HepG2 (cell line): Measurements from ENCODE around the gene ADCY5. TPM values are rescaled to one million over a fixed set of nuclear protein-coding genes. Genes with fewer than 3 reads are reported as not detected.

Source experiments
- ATAC-seq: fragments of 200-7000 bp; cut with Tn5 transposase; 3 replicates; pipeline ENCODE4 v1.9.1; 2020; ENCODE audit warnings: mild to moderate bottlenecking, moderate library complexity
- BruUV-seq: library from RNA; stranded (reverse); fragments of 400-500 nt; replicated peaks from 2 replicates; lab custom pipeline; 2021; lab: Mats Ljungman, UMichigan
- CTCF ChIA-PET: fragments of 300-600 bp; formaldehyde crosslinking; extraction: SDS; loops from one replicate; lab custom pipeline; 2021; ENCODE audit warnings: low total read pairs, inconsistent platforms, low intra/inter-chr PET ratio; lab: Yijun Ruan, JAX
- POLR2A ChIA-PET: fragments of 350-600 bp; sonication (Branson Sonifier 250); formaldehyde crosslinking; loops from one replicate; lab custom pipeline; 2020; ENCODE audit warnings: antibody characterized with exemption, inconsistent platforms; lab: Yijun Ruan, JAX
- DNase-seq: peaks from one replicate; pipeline ENCODE4 v3.0.0-alpha.2; 2015; ENCODE audit warnings: low spot score
- FAIRE-seq: peaks from 3 replicates; lab custom pipeline; 2011; peaks lifted over from hg19 to GRCh38; lab: Jason Lieb, UNC
- H2AFZ ChIP-seq: one replicate; pipeline ENCODE4 v1.6.1; 2011; ENCODE audit warnings: low read length, inconsistent platforms
- H3K27ac ChIP-seq: fragments of 300-600 bp; 3 replicates; pipeline ENCODE4 v1.8.0; 2011; ENCODE audit warnings: mixed run types, mild to moderate bottlenecking, mixed read lengths, low read length, inconsistent platforms; ENCODE audit not compliant: insufficient read depth; ENCODE audit errors: extremely low read length
- H3K27me3 ChIP-seq, 2 experiments: fragments of 200-600 bp in 1 of 2; 2 replicates in 1 of 2; 3 replicates in 1 of 2; pipeline versions ENCODE4 v1.6.0 to v1.8.0; 2011; ENCODE audit warnings: low read length in 2 of 2, mild to moderate bottlenecking in 2 of 2, moderate library complexity in 2 of 2, inconsistent platforms in 1 of 2; ENCODE audit not compliant: insufficient read depth in 2 of 2, control insufficient read depth in 1 of 2
- H3K36me3 ChIP-seq, 2 experiments: fragments of 200-600 bp in 1 of 2; replicated peaks in 1 of 2; 2 replicates in 1 of 2; 3 replicates in 1 of 2; pipeline versions ENCODE4 v1.5.1 to v1.8.0; 2011; ENCODE audit warnings: low read length in 2 of 2, inconsistent platforms in 1 of 2; ENCODE audit not compliant: insufficient read depth in 2 of 2, control insufficient read depth in 1 of 2
- H3K4me1 ChIP-seq: 2 replicates; pipeline ENCODE4 v1.5.1; 2012; ENCODE audit warnings: low read length, inconsistent platforms; ENCODE audit not compliant: insufficient read depth
- H3K4me2 ChIP-seq: 2 replicates; pipeline ENCODE4 v1.6.0; 2011; ENCODE audit warnings: low read depth, low read length, inconsistent platforms
- H3K4me3 ChIP-seq, 3 experiments: fragments of 200-600 bp in 1 of 3; sonication (generic), shearing (Covaris generic) in 1 of 3; replicated peaks in 1 of 3; 2 replicates each; pipeline ENCODE4 v1.5.1; 2011 to 2016; ENCODE audit warnings: low read length in 3 of 3, inconsistent platforms in 2 of 3, low read depth in 2 of 3, mild to moderate bottlenecking in 2 of 3, control low read depth in 1 of 3, mixed read lengths in 1 of 3; ENCODE audit not compliant: insufficient read depth in 1 of 3
- H3K79me2 ChIP-seq: one replicate; pipeline ENCODE4 v1.6.1; 2011; ENCODE audit warnings: low read length, inconsistent platforms; ENCODE audit not compliant: insufficient read depth
- H3K9ac ChIP-seq: 2 replicates; pipeline ENCODE4 v1.6.0; 2011; ENCODE audit warnings: mild to moderate bottlenecking, low read depth, low read length, inconsistent platforms; ENCODE audit not compliant: insufficient read depth
- H3K9me3 ChIP-seq: 2 replicates; pipeline ENCODE4 v1.5.1; 2012; ENCODE audit warnings: mild to moderate bottlenecking, low read length
- H4K20me1 ChIP-seq: 2 replicates; pipeline ENCODE4 v1.6.0; 2011; ENCODE audit warnings: inconsistent platforms, mild to moderate bottlenecking, low read length, moderate library complexity; ENCODE audit not compliant: insufficient read depth
- CCDC6 ChIP-seq: sonication (generic); formaldehyde crosslinking; IDR thresholded peaks from 2 replicates; pipeline ENCODE4 v1.8.1; 2022; ENCODE audit warnings: mild to moderate bottlenecking, missing genetic modification reagents, moderate library complexity
- DR1 ChIP-seq: sonication (generic); formaldehyde crosslinking; IDR thresholded peaks from 2 replicates; pipeline ENCODE4 v1.8.0; 2021; ENCODE audit warnings: mild to moderate bottlenecking, missing genetic modification reagents, inconsistent platforms
- FOXC1 ChIP-seq: sonication (generic); formaldehyde crosslinking; IDR thresholded peaks from 2 replicates; pipeline ENCODE4 v1.8.0; 2022; ENCODE audit warnings: mild to moderate bottlenecking, missing genetic modification reagents, borderline replicate concordance
- PHF5A ChIP-seq: IDR thresholded peaks from one replicate; pipeline ENCODE4 v1.6.1; 2018; ENCODE audit warnings: low read depth, missing genetic modification reagents; ENCODE audit not compliant: unreplicated experiment
- WIZ ChIP-seq: sonication (generic); formaldehyde crosslinking; IDR thresholded peaks from 2 replicates; pipeline ENCODE4 v1.5.1; 2020; ENCODE audit warnings: mild to moderate bottlenecking, missing genetic modification reagents
- ZNF468 ChIP-seq: sonication (generic); formaldehyde crosslinking; IDR thresholded peaks from 2 replicates; pipeline ENCODE4 v1.8.0; 2022; ENCODE audit warnings: mild to moderate bottlenecking, moderate library complexity, missing genetic modification reagents
- ZNF569 ChIP-seq: sonication (generic); formaldehyde crosslinking; IDR thresholded peaks from 2 replicates; pipeline ENCODE4 v1.5.0; 2020; ENCODE audit warnings: mild to moderate bottlenecking, missing genetic modification reagents, moderate library complexity, borderline replicate concordance
- WGBS: methylation state at CpG from one replicate; pipeline ENCODE4 v1.1.6; 2017; ENCODE audit warnings: low lambda C conversion rate; 5-methylcytosine and 5-hydroxymethylcytosine counted together
- in situ Hi-C: cut with HindIII; loops from 2 replicates; pipeline ENCODE4 v1.10.0; 2017; ENCODE audit warnings: low pct_unique_long_range_greater_than_20kb; ENCODE audit not compliant: extremely low pct_ligation_motif_present
- intact Hi-C: fragments of 100-400 bp; cut with micrococcal nuclease; formaldehyde crosslinking; loops from one replicate; pipeline ENCODE4 v1.10.0; 2022; ENCODE audit not compliant: unreplicated experiment
- polyA plus RNA-seq, 8 experiments: library from polyadenylated mRNA; depleted of rRNA in 3 of 8; stranded (reverse) in 7 of 8; unstranded in 1 of 8; fragments of >200 nt; fragmentation: Illumina TruSeq in 4 of 8; extraction: Trizol in 4 of 8; gene quantifications; 2 replicates each; pipeline versions ENCODE4 v1.2.1 to v1.2.3, GENCODE V29; 2011 to 2016; ENCODE audit warnings: low read depth in 4 of 8, missing spikeins in 1 of 8, mixed read lengths in 1 of 8; ENCODE audit not compliant: insufficient read depth in 1 of 8
- total RNA-seq, 5 experiments: library from RNA; depleted of rRNA; stranded (reverse); fragments of >200 nt; fragmentation: Illumina TruSeq; extraction: Trizol; gene quantifications; 2 replicates each; pipeline ENCODE4 v1.2.3, GENCODE V29; 2016; ENCODE audit warnings: low read depth in 1 of 5
- TF ChIP-seq, protein P1 (sequence below): sonication (generic); formaldehyde crosslinking; IDR thresholded peaks from 2 replicates; pipeline ENCODE4 v1.8.1; 2022; ENCODE audit warnings: mild to moderate bottlenecking, missing genetic modification reagents
- TF ChIP-seq, protein P2 (sequence below): sonication (generic); formaldehyde crosslinking; IDR thresholded peaks from one replicate; pipeline ENCODE4 v1.5.1; 2020; ENCODE audit warnings: mild to moderate bottlenecking, missing genetic modification reagents; ENCODE audit errors: not compliant biosample characterization
- TF ChIP-seq, protein P3 (sequence below): sonication (generic); formaldehyde crosslinking; conservative IDR thresholded peaks from 2 replicates; pipeline ENCODE4 v1.8.1; 2023; ENCODE audit warnings: missing genetic modification reagents
- TF ChIP-seq, protein P4 (sequence below): sonication (generic); formaldehyde crosslinking; IDR thresholded peaks from 2 replicates; pipeline ENCODE4 v1.5.1; 2020; ENCODE audit warnings: missing genetic modification reagents, mild to moderate bottlenecking, borderline replicate concordance
- TF ChIP-seq, protein P5 (sequence below): IDR thresholded peaks from 2 replicates; pipeline ENCODE4 v1.6.1; 2016; ENCODE audit warnings: low read depth, borderline replicate concordance

ADCY5 gene
- total and polyA plus RNA-seq, 2 of the 13 experiments (the other 11 are each of a cell fraction or from before 2014, with no cell fraction given) = not detected

DNA sequence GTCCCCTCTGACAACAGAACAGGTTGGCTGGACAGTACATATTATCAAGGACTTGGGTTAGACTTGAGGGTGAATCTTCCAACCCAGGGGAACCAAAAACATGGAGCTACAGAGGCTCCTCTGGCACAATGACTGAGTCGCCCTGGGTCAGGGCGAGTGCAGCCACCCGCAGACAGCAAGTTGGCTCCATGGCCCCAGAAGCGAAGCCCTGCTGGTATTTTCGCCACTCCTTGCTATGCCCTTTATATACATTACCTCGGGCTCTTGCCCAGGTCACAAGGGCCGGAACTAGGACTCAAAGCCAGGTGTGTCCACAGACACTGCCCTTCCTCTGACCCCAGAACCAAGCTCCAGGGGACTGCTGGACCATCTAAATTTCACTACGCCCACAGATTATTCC, 64.6 kb downstream of the ADCY5 start:
- no peaks in the 10 kb centered on the region for H3K79me2 ChIP-seq
- ATAC-seq = no peak
- no TSS peak for BruUV-seq
- FAIRE-seq = no peak
- no peaks in the 10 kb centered on the region for H3K9me3 ChIP-seq
- ChIA-PET POLR2A (no interaction called here), CTCF (no interaction called here)
- H2AFZ ChIP-seq = no peak overlapping the region
- intact Hi-C loops = no loop called here
- H3K4me2 ChIP-seq = no peak overlapping the region
- H3K4me1 ChIP-seq = no peaks in the 10 kb centered on the region
- peaks cover 6 to 33% of the 10 kb centered on the region in 2 experiments; a peak in 3 of 5 replicates for H3K27me3 ChIP-seq
- no peak overlapping the region for H3K9ac ChIP-seq
- 30% methylated on average over 4 of the region's 8 CpGs for WGBS
- in situ Hi-C loops = no loop called here
- DNase-seq = no peak
- no peak overlapping the region for H3K27ac ChIP-seq
- no peaks in the 10 kb centered on the region for H3K36me3 ChIP-seq
- no peak overlapping the region for H3K4me3 ChIP-seq
- H4K20me1 ChIP-seq = no peaks in the 10 kb centered on the region
- TF ChIP-seq, protein P1, sequence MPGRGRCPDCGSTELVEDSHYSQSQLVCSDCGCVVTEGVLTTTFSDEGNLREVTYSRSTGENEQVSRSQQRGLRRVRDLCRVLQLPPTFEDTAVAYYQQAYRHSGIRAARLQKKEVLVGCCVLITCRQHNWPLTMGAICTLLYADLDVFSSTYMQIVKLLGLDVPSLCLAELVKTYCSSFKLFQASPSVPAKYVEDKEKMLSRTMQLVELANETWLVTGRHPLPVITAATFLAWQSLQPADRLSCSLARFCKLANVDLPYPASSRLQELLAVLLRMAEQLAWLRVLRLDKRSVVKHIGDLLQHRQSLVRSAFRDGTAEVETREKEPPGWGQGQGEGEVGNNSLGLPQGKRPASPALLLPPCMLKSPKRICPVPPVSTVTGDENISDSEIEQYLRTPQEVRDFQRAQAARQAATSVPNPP (CRISPR knock-in tag) = no peak
- TF ChIP-seq PHF5A (CRISPR knock-in tag) (no peak), ZNF468 (CRISPR knock-in tag) (no peak), FOXC1 (CRISPR knock-in tag) (no peak), WIZ (no peak), ZNF569 (CRISPR knock-in tag) (no peak), CCDC6 (CRISPR knock-in tag) (no peak), DR1 (CRISPR knock-in tag) (no peak)
- TF ChIP-seq, protein P2, sequence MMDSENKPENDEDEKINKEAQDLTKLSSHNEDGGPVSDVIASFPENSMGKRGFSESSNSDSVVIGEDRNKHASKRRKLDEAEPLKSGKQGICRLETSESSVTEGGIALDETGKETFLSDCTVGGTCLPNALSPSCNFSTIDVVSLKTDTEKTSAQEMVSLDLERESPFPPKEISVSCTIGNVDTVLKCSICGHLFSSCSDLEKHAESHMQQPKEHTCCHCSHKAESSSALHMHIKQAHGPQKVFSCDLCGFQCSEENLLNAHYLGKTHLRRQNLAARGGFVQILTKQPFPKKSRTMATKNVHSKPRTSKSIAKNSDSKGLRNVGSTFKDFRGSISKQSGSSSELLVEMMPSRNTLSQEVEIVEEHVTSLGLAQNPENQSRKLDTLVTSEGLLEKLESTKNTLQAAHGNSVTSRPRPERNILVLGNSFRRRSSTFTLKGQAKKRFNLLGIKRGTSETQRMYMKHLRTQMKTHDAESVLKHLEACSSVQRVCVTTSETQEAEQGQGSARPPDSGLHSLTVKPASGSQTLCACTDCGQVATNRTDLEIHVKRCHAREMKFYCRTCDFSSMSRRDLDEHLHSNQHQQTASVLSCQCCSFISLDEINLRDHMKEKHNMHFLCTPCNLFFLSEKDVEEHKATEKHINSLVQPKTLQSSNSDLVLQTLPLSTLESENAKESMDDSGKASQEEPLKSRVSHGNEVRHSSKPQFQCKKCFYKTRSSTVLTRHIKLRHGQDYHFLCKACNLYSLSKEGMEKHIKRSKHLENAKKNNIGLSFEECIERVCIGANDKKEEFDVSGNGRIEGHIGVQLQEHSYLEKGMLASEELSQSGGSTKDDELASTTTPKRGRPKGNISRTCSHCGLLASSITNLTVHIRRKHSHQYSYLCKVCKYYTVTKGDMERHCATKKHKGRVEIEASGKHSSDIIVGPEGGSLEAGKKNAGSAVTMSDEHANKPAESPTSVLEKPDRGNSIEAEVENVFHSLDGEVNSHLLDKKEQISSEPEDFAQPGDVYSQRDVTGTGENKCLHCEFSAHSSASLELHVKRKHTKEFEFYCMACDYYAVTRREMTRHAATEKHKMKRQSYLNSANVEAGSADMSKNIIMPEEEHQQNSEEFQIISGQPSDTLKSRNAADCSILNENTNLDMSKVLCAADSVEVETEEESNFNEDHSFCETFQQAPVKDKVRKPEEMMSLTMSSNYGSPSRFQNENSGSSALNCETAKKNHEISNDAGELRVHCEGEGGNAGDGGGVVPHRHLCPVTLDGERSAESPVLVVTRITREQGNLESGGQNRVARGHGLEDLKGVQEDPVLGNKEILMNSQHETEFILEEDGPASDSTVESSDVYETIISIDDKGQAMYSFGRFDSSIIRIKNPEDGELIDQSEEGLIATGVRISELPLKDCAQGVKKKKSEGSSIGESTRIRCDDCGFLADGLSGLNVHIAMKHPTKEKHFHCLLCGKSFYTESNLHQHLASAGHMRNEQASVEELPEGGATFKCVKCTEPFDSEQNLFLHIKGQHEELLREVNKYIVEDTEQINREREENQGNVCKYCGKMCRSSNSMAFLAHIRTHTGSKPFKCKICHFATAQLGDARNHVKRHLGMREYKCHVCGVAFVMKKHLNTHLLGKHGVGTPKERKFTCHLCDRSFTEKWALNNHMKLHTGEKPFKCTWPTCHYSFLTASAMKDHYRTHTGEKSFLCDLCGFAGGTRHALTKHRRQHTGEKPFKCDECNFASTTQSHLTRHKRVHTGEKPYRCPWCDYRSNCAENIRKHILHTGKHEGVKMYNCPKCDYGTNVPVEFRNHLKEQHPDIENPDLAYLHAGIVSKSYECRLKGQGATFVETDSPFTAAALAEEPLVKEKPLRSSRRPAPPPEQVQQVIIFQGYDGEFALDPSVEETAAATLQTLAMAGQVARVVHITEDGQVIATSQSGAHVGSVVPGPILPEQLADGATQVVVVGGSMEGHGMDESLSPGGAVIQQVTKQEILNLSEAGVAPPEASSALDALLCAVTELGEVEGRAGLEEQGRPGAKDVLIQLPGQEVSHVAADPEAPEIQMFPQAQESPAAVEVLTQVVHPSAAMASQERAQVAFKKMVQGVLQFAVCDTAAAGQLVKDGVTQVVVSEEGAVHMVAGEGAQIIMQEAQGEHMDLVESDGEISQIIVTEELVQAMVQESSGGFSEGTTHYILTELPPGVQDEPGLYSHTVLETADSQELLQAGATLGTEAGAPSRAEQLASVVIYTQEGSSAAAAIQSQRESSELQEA (CRISPR knock-in tag) = no peak
- TF ChIP-seq, protein P3, sequence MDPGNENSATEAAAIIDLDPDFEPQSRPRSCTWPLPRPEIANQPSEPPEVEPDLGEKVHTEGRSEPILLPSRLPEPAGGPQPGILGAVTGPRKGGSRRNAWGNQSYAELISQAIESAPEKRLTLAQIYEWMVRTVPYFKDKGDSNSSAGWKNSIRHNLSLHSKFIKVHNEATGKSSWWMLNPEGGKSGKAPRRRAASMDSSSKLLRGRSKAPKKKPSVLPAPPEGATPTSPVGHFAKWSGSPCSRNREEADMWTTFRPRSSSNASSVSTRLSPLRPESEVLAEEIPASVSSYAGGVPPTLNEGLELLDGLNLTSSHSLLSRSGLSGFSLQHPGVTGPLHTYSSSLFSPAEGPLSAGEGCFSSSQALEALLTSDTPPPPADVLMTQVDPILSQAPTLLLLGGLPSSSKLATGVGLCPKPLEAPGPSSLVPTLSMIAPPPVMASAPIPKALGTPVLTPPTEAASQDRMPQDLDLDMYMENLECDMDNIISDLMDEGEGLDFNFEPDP (CRISPR knock-in tag) = no peak
- TF ChIP-seq, protein P4, sequence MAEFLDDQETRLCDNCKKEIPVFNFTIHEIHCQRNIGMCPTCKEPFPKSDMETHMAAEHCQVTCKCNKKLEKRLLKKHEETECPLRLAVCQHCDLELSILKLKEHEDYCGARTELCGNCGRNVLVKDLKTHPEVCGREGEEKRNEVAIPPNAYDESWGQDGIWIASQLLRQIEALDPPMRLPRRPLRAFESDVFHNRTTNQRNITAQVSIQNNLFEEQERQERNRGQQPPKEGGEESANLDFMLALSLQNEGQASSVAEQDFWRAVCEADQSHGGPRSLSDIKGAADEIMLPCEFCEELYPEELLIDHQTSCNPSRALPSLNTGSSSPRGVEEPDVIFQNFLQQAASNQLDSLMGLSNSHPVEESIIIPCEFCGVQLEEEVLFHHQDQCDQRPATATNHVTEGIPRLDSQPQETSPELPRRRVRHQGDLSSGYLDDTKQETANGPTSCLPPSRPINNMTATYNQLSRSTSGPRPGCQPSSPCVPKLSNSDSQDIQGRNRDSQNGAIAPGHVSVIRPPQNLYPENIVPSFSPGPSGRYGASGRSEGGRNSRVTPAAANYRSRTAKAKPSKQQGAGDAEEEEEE (CRISPR knock-in tag) = no peak
- TF ChIP-seq, protein P5, sequence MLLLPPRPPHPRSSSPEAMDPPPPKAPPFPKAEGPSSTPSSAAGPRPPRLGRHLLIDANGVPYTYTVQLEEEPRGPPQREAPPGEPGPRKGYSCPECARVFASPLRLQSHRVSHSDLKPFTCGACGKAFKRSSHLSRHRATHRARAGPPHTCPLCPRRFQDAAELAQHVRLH (CRISPR knock-in tag) = no peak
